GM18909 (cell line): ENCODE results near the gene CNIH2.
"Not testable (repeated sequence)": the region's sequence is repeated elsewhere in the genome, so short reads cannot be mapped to it uniquely, and the experiment has no call there.

ENCODE experiments used
- ATAC-seq: cut with Tn5 transposase; IDR thresholded peaks from one replicate; pipeline ENCODE4 v1.9.1; 2021; ENCODE audit warnings: mild to moderate bottlenecking; ENCODE audit not compliant: unreplicated experiment, poor library complexity

The CNIH2 gene

DNA sequence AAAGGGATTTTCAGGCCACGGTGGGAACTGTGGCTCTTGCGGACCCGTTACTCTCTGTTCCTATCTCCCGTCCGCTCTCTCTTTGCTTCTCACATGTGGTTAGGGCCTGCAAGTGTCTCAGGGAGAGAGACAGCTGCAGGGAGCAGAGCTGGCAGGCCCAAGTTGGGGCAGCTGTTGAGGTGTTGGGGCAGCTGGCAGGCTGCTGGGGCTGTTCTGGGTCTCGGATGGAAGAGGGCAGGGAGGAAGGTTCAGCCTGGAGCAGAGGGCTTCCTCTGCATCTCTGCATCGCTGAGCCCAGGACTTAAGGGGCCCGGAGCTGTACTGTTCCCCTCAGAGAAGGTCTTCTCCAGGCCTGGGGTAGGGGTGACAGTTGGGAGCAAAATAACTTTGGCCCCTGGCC lies 2.6 kb upstream of the CNIH2 start:
- no peak for ATAC-seq

DNA sequence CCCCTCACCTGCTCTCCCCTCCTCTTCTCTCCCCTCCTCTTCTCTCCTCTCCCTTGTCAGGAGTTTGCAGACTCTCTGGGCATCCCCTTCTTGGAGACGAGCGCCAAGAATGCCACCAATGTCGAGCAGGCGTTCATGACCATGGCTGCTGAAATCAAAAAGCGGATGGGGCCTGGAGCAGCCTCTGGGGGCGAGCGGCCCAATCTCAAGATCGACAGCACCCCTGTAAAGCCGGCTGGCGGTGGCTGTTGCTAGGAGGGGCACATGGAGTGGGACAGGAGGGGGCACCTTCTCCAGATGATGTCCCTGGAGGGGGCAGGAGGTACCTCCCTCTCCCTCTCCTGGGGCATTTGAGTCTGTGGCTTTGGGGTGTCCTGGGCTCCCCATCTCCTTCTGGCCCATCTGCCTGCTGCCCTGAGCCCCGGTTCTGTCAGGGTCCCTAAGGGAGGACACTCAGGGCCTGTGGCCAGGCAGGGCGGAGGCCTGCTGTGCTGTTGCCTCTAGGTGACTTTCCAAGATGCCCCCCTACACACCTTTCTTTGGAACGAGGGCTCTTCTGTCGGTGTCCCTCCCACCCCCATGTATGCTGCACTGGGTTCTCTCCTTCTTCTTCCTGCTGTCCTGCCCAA lies 1.9 kb upstream of the CNIH2 start:
- ATAC-seq, result no peak

DNA sequence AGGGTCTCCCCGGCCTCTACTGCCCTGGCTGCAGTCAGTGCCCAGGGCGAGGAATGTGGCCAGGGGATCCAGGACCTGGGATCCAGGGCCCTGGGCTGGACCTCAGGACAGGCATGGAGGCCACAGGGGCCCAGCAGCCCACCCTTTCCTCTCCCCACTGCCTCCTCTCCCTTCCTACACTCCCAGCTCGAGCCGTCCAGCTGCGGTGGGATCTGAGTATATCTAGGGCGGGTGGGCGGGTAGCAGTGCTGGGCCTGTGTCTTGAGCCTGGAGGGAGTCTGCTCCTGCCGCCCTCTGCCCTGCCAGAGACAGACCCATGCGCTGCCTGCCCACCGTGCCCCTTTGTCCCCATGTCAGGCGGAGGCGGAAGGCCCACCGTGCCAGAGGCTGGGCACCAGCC lies 1.4 kb upstream of the CNIH2 start:
- ATAC-seq, result not testable (repeated sequence)

DNA sequence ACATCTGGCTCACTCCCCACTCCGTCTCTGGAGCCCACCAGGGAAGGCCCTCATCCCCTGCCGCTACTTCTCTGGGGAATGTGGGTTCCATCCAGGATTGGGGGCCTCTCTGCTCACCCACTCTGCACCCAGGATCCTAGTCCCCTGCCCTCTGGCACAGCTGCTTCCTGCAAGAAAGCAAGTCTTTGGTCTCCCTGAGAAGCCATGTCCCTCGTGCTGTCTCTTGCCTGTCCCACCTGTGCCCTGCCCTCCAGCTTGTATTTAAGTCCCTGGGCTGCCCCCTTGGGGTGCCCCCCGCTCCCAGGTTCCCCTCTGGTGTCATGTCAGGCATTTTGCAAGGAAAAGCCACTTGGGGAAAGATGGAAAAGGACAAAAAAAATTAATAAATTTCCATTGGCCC lies 911 bp upstream of the CNIH2 start:
- not testable (repeated sequence) for ATAC-seq

DNA sequence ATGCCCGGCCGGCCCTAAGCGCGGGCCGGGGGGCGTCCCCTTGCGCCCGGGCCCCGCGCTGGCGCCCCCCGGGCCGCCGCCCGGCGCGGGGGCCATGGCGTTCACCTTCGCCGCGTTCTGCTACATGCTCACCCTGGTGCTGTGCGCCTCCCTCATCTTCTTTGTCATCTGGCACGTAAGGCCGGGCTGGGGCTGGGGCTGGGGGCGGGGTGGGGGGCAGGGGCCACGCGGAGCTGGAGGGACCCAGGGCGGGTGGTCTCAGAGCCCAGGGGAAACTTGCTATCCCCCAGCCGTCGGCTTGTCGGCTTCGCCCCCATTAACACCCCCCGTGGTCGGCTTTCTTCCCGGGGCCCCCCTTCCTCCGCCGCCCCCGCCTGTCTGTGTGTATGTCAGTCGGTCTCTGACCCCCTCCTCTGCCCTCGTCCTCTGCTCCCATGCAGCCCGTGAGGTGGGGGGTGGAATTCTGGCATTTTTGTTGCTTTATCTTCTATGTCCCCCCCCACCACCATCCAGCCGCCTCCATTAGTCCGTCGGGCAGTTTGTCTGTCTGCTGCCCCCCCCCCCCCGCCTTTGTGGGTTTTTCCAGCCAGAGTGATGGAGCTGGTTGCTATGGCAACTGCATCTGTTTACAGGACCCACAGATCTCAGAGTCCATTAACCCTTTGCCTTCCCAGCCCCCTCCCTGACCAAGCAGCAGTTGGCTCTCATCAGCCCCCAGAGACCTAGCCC lies 552 bp downstream of the CNIH2 start:
- ATAC-seq, result no peak

DNA sequence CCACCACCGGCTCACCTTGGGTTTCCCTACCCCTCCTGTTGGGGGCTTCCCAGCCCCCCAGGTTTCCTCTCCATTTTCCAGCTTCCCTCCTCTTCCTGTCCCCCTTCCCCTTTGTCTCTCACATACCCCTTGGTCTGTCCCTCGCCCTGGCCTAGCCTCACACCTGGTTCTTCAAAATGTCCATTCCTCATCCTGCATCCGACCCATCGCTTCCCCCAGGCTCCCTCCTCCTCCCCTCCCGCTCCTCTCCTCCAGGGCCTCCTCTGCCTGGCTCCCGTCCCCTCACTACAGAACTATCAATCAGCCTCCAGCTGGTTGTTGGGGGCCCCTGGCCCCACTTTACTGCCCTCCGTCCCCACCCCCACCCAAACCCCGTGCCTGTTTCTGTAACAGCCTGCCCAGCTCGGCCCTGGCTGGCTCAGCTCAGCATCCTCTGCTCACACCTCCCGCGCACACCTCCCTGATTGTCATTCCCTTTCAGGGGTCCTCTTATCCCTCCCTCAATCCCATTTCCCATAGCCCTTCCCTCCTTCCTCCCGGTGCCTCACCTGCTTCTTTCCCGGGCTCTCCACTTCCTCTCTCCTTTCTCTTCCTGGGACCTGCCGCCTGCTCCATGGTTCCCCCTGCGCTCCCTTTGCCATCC lies 1.2 kb downstream of the CNIH2 start:
- ATAC-seq, result no peak

DNA sequence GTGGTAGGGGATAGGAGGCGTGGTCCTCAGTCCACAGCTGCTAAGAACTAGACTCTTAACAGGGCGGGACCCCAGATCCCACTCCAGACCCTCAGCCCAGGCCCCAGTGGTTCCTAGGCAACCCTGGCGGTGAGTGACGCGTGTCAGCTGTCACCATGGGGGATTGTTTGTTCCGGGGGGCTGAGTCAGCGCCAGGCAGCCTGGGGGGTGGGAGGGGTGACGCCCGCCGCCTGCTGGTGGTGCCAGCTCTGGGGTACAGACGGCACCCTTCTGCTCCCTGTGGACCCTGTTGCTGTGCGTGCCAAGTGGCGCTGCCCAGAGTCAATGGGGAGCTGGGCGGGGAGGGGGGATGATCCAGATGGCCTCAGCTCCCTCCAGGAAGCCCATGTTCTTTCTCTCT lies 2.5 kb downstream of the CNIH2 start:
- ATAC-seq, result no peak

DNA sequence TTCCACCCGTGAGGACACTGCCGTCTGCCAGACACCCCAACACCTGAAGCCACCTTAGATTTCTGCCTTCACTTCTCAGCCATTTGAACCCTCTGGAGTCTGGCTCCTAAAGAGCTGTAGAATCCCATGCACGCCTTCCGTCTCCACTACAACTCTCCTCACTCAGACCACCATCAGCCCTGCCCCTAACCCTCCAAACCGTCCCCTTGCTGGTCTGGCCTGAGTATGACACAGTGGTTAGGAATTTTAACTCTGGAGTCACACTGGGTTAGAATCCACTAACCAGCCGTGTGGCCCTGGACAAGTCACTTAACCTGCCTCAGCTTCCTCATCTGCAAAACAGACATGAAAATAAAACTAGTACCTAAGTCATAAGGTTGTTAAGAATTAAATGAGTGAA lies 3.0 kb downstream of the CNIH2 start:
- ATAC-seq, result no peak

DNA sequence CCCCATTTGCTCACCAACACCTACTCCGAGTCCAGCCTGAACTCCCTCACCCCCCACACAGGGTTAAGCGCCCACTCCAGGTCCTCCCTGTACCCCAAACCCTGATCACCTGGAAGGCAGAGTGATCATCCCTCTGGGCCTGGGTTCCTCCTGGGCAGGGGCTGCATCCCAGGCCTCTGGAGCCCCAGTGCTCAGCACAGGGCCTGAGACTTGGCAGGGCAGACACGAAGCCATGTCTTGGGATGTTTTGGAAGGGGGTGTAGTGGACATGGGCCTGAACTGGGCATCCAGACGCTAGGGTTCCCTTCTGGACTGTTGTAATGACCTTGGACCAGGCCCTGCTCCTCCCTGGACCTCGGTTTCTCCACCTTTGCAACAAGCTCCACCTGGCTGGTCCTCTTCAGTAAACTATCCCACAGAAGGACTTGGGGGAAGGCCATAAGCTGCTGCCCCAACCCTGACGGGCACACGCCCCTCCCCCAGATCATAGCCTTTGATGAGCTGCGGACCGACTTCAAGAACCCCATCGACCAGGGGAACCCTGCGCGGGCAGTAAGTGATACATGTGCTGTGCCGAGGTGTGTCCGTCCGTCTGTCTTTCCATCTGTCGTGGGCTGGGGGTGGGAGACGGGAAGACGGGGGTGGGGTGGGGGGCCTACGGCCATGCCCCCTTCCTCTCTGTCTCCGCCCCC lies 3.9 kb downstream of the CNIH2 start:
- no peak for ATAC-seq

DNA sequence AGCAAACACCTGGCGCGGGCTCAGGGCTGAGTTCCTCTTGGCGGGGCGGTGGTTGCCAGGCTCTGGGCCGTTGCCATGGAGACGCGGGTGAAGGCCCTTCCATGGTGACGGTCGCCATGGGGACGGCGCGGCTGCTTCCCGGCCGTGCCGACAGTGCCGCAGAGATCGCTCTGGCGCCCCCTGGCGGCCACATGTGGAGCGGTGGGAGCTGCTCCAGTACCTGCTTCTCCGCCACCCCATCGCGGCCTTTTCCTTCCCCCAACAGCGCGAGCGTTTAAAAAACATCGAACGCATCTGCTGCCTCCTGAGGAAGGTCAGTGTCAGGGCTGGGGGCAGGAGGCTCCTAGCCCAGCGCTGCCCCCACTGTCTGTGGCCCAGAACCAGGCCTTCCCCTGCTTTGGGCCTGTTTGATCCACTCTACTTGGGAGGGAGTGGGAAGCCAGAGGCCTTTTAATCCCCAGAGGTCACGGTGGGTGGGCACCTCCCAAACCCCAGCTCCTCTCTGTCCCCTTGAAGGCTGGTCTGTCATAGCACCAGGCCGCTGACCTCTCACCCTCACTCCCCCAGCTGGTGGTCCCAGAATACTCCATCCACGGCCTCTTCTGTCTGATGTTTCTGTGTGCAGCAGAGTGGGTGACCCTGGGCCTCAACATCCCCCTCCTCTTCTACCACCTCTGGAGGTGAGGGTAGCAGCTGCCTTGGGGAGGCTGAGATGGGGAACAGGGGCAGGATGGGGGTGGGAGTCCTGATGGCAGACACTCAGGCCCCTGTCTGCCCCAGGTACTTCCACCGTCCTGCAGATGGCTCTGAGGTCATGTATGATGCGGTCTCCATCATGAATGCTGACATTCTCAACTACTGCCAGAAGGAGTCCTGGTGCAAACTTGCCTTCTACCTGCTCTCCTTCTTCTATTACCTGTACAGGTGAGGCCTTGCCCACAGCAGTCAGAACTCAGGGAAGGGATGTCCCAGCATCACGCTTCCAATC lies 4.8 kb downstream of the CNIH2 start:
- peak; percentile 72 for ATAC-seq

DNA sequence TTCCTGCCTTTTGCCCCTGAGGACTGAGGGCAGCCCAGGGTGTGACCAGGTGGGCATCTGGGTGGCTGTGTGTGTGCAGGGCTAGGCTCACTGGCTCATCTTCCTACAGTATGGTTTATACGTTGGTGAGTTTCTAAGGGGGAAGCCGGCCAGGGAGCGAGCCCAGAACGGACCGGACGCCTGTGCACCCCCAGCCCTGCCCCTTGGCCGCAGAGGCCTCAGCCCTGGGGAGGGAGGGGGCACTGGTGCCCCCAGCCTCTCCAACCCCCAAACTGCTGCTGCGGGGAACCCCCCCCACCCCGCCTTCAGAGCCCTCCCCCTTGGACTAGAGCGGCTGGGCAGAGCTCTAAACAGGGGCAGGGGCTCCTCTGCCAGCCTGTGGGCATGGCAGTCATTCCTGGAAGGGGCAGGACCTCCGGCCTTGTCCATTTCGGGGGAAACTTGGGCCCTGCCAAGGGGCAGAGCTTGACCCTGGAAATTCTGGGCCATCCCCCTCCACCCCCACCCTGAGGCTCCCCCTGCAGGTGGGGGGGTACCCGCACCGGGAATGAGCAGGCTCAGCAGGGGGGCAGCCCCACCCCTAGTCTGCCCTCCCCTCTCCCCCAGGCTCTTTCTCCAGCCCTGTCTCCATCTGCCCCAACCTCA lies 5.6 kb downstream of the CNIH2 start:
- ATAC-seq, result no peak

DNA sequence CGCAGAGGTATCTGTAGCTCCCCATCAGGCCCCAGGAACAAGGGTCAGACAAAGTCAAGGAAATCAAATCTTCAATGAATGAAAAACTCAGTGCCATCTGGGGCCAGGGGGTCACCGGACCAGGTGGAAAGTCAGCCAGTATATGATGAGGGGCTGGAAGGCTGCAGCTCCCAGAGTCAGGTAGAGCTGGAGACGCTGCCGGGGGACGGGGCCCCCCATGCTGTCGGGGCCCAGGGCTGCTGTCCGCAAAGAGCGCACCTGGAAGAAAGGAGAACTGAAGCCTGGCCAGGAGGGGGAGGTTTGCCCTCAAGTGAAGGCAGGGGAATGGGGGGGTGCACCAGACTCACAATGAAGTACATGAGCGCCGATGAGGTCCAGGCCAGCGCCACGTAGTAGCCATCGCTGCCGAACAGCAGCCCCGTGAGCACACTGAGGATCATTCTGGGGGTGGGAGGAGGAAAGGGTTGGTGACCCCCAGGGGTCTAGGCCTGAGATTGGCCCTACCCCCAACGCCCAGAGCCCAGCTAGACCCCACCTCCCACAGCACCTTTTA lies 6.6 kb downstream of the CNIH2 start:
- ATAC-seq, result no peak

DNA sequence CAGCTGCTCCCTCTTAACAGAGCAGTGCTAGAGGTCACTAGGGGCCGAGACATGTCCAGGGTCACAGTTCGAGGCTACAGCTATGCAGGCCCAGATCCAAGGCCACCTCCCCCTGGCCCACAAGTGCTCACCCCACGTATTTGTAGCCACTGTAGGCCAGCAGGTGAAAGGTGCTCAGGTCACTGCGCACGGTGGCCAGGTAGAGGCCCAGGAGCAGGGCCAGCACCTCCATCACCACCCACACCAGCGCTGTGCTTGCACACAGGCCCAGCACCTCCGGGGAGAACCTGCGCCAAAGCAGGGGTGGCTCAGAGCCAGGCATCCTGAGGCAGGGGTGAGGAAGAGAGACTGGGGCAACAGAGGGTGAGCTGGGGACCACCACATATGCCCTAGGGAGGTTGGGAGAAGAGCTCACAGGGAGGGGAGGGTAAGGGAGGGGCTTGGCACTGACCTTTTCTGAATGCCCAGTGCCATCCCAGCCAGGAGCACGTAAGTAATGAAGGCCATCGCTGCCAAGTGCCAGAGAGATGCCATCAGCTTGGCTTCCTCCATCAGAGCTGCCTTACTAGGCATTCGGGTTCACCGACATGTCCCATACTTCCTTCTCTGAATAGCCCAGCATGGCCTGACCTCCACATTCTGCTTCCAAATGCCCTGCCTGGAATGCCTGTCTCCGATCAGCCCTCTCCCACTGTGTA lies 7.4 kb downstream of the CNIH2 start:
- ATAC-seq, result no peak

DNA sequence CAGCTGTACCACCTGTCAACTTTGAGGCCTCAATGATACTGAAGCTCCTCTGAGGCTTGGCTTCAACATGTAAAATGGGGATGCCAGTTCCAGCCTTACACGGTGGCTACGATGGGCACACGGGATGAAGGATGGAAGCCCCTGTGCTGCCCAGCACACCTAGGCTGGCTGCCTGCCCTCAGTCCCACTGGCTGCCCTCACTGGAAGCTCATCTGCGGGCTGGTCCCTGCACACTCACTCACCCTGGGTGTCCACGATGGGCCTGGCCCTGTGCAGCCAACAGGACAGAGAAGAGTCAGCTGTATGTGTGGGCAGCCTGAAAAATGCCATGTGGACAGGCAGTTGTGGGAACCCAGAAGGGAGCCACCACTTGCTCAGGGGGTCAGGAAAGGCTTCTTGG lies 8.7 kb downstream of the CNIH2 start:
- ATAC-seq, result no peak

DNA sequence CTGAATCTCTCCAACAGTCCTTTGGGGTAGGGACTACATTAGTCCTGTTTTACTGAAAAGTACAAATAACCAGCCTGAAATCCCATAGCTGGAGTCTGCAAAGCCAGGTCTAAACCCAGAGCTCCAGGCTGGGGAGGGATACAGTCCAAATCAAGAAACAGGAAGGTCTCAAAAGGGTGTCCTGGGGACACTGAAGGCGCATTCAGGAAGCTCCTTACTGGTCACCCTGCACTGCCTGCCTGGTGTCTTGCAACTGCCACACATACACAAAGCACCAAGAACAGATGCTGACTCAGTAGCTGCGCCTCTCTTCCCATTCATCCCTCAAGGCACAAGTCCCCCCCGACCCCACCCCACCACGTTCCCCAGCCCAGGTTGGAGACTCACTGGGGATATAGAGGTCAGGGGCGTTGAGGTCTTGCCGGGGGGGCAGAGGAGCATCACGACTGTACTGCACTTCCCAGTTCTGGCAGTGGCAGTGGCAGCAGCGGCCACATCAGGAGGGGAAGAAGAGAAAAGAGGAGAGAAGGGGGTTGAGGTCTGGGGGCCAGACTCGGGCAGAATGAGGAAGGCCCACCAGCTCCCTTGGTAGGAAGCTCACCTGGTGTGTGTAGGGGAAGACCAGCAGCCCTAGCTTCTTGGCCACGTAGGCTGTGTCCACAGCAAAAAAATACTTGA lies 9.4 kb downstream of the CNIH2 start:
- no peak for ATAC-seq

DNA sequence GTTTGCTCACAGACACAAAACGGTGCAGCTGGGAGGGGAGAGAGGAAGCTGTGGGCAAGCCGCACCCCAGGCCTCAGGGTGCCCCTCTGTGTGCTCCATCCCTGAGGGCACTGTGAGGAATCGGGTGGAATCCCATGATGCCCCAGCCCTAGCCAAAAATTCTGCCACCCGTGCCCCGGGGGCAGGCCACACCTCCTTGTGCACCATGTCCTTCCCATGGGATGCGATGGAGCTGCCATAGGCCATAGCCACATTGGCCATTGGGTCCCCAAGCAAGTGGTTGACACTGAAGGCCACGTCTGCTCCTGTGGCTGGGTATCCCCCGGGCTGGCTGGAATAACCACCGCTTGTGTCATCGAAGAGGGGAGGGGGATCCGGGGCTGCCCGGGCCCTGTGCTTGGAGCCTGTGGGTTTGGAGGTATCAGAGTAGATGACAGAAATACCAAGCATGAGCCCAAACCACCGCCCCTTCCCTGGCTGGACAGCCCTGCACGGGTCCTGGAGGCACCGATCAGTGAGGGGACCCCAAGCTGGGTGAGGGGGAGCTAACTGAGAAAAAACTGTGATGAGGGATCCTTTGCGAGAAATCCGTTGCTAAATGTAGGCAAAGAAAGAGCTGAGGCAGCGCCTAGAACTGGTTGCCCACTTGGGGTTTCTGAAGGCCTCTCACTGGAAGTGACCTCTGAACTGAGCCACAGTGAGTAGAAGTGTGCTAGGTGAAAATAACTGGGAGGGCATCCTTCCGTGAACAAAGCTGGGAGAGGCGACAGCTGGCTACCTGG lies 10.1 kb downstream of the CNIH2 start:
- ATAC-seq, result no peak
